PFSK-1 (cell line): ENCODE results near the gene ST7.

Experiments used
- POLR2AphosphoS5 ChIP-seq: IDR thresholded peaks from 2 replicates; pipeline ENCODE4 v1.6.1; 2012; ENCODE audit warnings: low read depth, mild to moderate bottlenecking, control low read depth, low read length, moderate library complexity
- TAF1 ChIP-seq: IDR thresholded peaks from 2 replicates; pipeline ENCODE4 v1.6.1; 2012; ENCODE audit warnings: low read length, control low read depth, borderline replicate concordance; ENCODE audit not compliant: insufficient read depth
- TF ChIP-seq, protein P1 (sequence below), 2 experiments: IDR thresholded peaks; 2 replicates each; pipeline versions ENCODE4 v1.6.1 to v1.8.0; 2011 to 2012; ENCODE audit warnings: low read depth in 2 of 2, low read length in 2 of 2, control low read depth in 1 of 2, inconsistent platforms in 1 of 2, mild to moderate bottlenecking in 1 of 2, moderate library complexity in 1 of 2; ENCODE audit not compliant: insufficient read depth in 1 of 2

DNA sequence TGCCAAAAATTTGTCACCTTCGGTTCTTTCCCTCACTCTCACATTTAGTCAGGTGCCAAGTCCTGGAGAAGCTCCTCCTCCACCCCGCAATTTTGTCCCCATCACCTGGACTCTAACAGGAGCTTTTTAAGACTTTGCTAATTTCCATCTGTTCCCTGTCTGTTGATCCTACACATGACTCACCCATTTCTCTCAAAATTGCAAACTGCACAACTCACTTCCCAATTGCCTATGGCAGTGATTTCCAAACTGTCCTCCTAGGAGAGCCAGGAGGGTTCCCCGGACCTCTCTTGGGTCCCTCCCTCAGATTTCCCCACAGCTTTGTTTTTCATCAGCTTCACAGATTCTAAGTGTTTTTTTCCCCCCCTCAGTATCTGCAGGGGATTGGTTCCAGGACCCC lies 249.2 kb downstream of the ST7 start:
- TF ChIP-seq POLR2AphosphoS5 (no peak), TAF1 (no peak)
- TF ChIP-seq, protein P1, sequence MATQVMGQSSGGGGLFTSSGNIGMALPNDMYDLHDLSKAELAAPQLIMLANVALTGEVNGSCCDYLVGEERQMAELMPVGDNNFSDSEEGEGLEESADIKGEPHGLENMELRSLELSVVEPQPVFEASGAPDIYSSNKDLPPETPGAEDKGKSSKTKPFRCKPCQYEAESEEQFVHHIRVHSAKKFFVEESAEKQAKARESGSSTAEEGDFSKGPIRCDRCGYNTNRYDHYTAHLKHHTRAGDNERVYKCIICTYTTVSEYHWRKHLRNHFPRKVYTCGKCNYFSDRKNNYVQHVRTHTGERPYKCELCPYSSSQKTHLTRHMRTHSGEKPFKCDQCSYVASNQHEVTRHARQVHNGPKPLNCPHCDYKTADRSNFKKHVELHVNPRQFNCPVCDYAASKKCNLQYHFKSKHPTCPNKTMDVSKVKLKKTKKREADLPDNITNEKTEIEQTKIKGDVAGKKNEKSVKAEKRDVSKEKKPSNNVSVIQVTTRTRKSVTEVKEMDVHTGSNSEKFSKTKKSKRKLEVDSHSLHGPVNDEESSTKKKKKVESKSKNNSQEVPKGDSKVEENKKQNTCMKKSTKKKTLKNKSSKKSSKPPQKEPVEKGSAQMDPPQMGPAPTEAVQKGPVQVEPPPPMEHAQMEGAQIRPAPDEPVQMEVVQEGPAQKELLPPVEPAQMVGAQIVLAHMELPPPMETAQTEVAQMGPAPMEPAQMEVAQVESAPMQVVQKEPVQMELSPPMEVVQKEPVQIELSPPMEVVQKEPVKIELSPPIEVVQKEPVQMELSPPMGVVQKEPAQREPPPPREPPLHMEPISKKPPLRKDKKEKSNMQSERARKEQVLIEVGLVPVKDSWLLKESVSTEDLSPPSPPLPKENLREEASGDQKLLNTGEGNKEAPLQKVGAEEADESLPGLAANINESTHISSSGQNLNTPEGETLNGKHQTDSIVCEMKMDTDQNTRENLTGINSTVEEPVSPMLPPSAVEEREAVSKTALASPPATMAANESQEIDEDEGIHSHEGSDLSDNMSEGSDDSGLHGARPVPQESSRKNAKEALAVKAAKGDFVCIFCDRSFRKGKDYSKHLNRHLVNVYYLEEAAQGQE (IDR thresholded peaks at IDR 0.05; ENCODE audit: insufficient read depth in 1 of 2, low read depth in 2 of 2, low read length in 2 of 2) = no peak
